Measurements from ENCODE around the gene MAPKAPK3. TPM values are rescaled to one million over a fixed set of nuclear protein-coding genes. Genes with fewer than 3 reads are reported as not detected.

Gene MAPKAPK3
- total RNA-seq, 1 donor from 2014 or later: 359 TPM

GRCh38 chr3:50583897-50584296 lies 33.1 kb upstream of the MAPKAPK3 start:
- Histone ChIP-seq H3K4me3 (no peak overlapping the region), H3K36me3 (peaks cover 8% of the 10 kb centered on the region), H3K9me3 (replicated peaks) (no peaks in the 10 kb centered on the region), H3K27me3 (ENCODE audit: low read depth) (no peaks in the 10 kb centered on the region), H3K27ac (replicated peaks) (peak overlapping the region; percentile 93), H3K4me1 (peaks cover 83% of the 10 kb centered on the region)
- DNase-seq: peak; percentile 90
- intact Hi-C loops (cut with micrococcal nuclease): no loop called here
- TF ChIP-seq, protein P1, sequence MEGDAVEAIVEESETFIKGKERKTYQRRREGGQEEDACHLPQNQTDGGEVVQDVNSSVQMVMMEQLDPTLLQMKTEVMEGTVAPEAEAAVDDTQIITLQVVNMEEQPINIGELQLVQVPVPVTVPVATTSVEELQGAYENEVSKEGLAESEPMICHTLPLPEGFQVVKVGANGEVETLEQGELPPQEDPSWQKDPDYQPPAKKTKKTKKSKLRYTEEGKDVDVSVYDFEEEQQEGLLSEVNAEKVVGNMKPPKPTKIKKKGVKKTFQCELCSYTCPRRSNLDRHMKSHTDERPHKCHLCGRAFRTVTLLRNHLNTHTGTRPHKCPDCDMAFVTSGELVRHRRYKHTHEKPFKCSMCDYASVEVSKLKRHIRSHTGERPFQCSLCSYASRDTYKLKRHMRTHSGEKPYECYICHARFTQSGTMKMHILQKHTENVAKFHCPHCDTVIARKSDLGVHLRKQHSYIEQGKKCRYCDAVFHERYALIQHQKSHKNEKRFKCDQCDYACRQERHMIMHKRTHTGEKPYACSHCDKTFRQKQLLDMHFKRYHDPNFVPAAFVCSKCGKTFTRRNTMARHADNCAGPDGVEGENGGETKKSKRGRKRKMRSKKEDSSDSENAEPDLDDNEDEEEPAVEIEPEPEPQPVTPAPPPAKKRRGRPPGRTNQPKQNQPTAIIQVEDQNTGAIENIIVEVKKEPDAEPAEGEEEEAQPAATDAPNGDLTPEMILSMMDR (IDR thresholded peaks at IDR 0.05; ENCODE audit: borderline replicate concordance): no peak

DNA sequence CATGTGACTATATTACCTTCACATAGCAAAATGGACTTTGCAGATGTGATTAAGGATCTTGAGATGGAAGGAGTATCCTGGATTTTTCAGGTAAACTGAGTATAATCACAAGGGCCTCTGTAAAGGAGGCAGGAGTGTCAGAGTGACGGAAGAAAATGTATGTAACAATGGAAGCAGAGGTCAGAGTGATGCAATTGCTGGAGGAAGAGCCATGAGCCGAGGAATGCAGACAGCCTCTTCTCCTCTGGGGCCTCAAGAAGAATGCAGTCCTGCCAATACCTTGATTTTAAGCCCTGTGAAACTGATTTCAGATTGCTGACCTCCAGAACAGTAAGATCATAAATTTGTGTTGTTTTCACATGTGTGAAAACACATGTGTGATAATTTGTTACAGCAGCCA lies 32.6 kb upstream of the MAPKAPK3 start:
- peak overlapping the region; percentile 93 for H3K27ac ChIP-seq (replicated peaks)
- H3K27me3 ChIP-seq (ENCODE audit: low read depth): no peaks in the 10 kb centered on the region
- no peak for DNase-seq
- H3K4me3 ChIP-seq: no peak overlapping the region
- intact Hi-C loops (cut with micrococcal nuclease): no loop called here
- TF ChIP-seq, protein P1 (IDR thresholded peaks at IDR 0.05; ENCODE audit: borderline replicate concordance): no peak
- no peaks in the 10 kb centered on the region for H3K9me3 ChIP-seq (replicated peaks)
- H3K36me3 ChIP-seq: peaks cover 4% of the 10 kb centered on the region
- peaks cover 88% of the 10 kb centered on the region for H3K4me1 ChIP-seq

DNA sequence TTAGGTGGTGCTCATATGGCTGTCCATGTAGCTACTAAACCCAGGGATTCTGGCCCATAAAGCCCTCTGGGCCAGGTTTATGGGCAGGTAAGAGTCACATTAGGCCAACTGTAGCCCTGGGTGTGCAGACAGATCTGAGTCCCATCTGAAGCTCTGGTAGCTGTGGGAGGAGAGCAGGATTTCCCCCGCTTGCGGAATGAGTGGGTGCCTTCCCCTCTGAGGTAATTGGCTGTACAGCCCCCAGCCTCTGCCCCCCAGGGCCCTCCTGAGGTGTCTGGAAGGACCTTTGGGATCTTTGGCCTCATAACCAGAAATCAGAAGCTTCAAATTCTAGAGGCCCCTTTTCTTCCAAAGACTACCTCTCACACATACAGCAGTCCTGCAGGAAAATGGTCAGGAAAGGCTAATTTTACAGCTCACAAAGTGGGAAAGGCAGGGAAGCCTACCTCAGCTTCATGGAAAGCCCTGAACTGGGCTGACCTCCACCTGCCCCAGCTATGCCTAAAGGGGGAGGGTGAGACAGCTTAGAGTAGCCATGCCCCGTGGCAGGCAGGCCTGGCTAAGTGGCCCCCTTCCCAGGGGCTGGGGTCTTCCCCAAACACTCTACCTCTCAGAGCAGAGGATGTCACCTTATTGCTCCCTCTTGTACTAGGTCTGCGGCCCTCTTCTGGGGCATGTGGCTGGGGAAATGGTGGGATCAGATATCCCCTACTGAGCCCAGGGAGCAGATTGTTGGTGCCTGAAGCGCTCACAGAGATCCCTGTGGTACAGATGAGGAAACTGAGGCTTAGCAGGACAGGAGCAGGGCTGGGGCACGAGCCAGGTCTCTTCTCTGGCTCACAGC lies 30.8 kb upstream of the MAPKAPK3 start:
- intact Hi-C loops (cut with micrococcal nuclease): no loop called here
- H3K4me1 ChIP-seq: peaks cover 91% of the 10 kb centered on the region
- no peak for DNase-seq

GRCh38 chr3:50586763-50587070 lies 30.2 kb upstream of the MAPKAPK3 start:
- Histone ChIP-seq H3K4me1 (peaks cover 89% of the 10 kb centered on the region), H3K36me3 (no peaks in the 10 kb centered on the region)

More for the DNA sequence above, 30.8 kb upstream of the MAPKAPK3 start:
- TF ChIP-seq, protein P1 (IDR thresholded peaks at IDR 0.05; ENCODE audit: borderline replicate concordance): no peak
- no peaks in the 10 kb centered on the region for H3K27me3 ChIP-seq (ENCODE audit: low read depth)
- H3K9me3 ChIP-seq (replicated peaks): no peaks in the 10 kb centered on the region
- H3K4me3 ChIP-seq: no peak overlapping the region
- peak overlapping the region; percentile 93 for H3K27ac ChIP-seq (replicated peaks)
- H3K36me3 ChIP-seq: no peaks in the 10 kb centered on the region

GRCh38 chr3:50587373-50587772 lies 29.6 kb upstream of the MAPKAPK3 start:
- Histone ChIP-seq H3K27ac (replicated peaks) (peak overlapping the region; percentile 93), H3K4me1 (peaks cover 89% of the 10 kb centered on the region), H3K9me3 (replicated peaks) (no peaks in the 10 kb centered on the region), H3K4me3 (no peak overlapping the region), H3K27me3 (ENCODE audit: low read depth) (no peaks in the 10 kb centered on the region), H3K36me3 (no peaks in the 10 kb centered on the region)
- TF ChIP-seq, protein P1 (IDR thresholded peaks at IDR 0.05; ENCODE audit: borderline replicate concordance): no peak
- DNase-seq: no peak
- intact Hi-C loops (cut with micrococcal nuclease): no loop called here

More at GRCh38 chr3:50586763-50587070, 30.2 kb upstream of the MAPKAPK3 start:
- no peaks in the 10 kb centered on the region for H3K27me3 ChIP-seq (ENCODE audit: low read depth)
- intact Hi-C loops (cut with micrococcal nuclease): no loop called here
- TF ChIP-seq, protein P1 (IDR thresholded peaks at IDR 0.05; ENCODE audit: borderline replicate concordance): no peak
- H3K27ac ChIP-seq (replicated peaks): peak overlapping the region; percentile 93
- no peaks in the 10 kb centered on the region for H3K9me3 ChIP-seq (replicated peaks)
- no peak for DNase-seq
- no peak overlapping the region for H3K4me3 ChIP-seq

Measured in left ventricle myocardium inferior (tissue), 1 donor.